SKM-1 (cell line): Measurements from ENCODE around the gene SOHLH1.

Experiments used
- DNase-seq: peaks from one replicate; lab custom pipeline; 2025; ENCODE audit not compliant: unreplicated experiment; lab: John Stamatoyannopoulos, UW

Gene SOHLH1

GRCh38 chr9:135662758-135663450 lies 36.4 kb downstream of the SOHLH1 start, which contains the start of gene LCN9:
TSS of gene LCN9 (plus strand) at chr9:135663309. CDS start at chr9:135663322, 13 bp downstream.
- no peak for DNase-seq

GRCh38 chr9:135661816-135662560 lies 37.3 kb downstream of the SOHLH1 start:
- DNase-seq = no peak

DNA sequence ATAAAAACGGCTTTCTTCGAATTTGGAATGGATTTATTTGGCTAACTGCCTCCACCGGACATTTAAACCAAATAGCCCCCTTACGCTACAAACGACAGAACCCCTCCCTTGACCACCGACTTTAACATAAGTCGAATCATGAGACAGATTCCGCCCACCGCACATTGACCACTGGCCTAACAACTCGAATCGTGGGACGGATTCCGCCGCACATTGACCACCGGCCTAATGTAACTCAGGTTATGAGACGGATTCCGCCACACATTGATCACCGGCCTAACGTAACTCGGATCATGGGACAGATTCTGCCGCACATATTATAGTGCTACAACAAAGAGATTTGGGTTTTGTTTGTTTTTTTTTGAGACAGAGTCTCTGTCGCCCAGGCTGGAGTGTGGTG lies 38.9 kb downstream of the SOHLH1 start:
- DNase-seq = no peak

DNA sequence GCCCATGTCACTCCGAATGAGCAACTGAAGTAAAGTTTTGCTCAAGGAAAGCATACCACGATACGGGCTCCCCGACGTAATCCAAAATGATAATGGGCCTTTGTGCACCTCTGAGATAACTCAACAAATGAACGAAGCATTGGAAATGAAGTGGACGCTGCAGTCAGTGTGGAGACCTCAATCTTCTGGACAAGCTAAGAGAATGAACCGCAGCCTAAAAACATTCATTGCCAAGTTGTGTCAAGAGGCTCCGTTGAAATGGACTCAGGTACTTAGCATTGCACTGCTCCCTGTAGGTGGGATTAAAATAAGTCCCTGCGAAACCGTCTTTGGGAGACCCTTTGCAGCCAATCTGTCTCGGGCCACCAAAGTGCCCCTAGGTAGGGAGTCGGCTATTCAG lies 40.0 kb downstream of the SOHLH1 start:
- DNase-seq = no peak

DNA sequence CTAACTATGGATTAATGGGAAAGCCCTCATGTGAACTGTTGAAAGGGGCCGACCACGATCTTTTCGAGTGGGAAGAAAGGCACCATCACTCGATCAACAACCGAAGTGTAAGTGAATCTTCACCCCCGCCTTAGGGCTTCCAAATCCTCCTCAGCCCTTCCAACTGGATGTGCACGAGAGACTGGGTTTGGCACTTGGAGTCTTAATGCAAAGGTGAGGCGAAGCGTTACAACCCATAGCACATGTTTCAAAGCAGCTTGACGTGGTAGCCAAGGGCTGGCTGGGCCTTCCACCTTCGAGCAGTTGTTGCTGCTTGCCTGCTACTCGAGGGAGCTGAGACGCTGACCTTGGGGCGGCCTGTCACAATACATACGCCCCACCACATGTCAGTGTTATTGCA lies 41.9 kb downstream of the SOHLH1 start:
- no peak for DNase-seq

DNA sequence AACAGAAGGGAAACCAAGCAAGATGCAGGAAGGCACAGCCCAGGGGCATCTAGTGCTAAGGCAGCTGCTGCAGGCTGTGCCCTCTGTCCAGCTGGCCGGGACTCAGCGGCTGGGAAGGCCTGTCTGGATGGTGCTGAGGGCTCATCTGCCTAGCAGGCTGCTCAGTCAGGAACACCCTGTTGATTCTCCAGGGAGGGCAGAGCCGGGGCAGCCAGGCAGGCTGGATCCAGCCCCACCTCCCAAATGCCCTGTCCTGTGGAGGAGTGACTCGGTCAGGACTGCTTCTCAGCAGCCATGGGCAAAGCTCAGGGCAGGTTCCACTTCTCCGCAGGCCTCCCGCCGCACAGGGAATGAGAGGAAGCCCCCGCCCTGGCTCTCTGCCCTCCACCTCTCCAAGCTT lies 44.0 kb downstream of the SOHLH1 start:
- DNase-seq = no peak

DNA sequence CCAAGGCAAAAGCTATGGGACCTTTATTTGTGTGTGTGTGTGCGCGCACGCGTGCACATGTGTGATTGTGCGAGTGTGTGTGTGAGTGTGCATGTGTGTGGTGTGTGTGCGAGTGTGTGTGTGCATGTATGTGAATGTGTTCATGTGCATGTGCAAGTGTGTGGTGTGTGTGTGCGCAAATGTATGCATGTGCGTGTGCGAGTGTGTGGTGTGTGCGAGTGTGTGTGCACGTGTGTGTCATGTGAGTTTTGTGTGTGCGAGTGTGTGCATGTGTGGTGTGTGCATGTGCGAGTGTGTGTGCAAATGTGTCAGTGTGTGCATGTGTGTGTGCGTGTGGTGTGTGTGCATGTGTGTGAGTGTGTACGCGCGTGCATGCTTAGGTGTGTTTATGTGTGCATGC lies 48.9 kb downstream of the SOHLH1 start:
- no peak for DNase-seq

GRCh38 chr9:135649508-135649907 lies 49.8 kb downstream of the SOHLH1 start:
- no peak for DNase-seq

GRCh38 chr9:135648494-135649410 lies 50.5 kb downstream of the SOHLH1 start:
- no peak for DNase-seq

- DNase-seq = no peak
These were observed 51.4 kb downstream of the SOHLH1 start for GRCh38 chr9:135647884-135648283.

DNA sequence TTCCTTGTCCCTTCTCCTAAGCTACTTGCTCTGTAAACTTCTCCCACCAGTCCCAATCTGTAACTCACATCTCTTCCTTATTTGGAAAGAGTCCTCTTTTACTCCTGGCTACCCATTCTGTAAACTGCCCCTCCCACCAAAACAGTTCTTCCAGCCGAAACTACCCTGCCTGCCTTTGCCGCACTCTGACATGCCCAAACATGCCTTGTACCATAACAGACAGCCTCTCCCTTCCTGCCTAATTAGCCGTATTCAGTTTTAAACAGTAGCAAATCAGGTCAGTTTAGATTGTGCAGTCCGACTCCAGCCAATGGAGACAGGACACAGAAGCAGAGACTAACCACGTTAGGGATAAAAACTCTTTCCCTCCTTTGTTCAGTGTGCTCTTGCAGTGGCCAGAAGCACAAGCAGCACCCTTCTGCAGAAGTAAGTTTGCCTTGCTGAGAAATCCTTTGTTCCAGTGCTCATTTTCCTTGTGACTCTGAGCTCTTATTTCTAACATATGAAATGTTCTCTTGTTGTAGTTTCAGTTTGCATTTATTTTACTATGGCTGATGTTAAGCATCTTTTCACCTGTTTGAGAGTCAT lies 54.6 kb downstream of the SOHLH1 start:
- DNase-seq = peak; percentile 78
